Choroid plexus epithelial cell (primary cell): ENCODE data around the gene NFIX.
A peak's percentile ranks its signal among the peaks of the same experiment; 100 is the strongest.

Experiments
- DNase-seq: peaks from one replicate; pipeline ENCODE4 v3.0.0-alpha.2; 2010; ENCODE audit warnings: low read depth
- H3K4me3 ChIP-seq: 2 replicates; pipeline ENCODE4 v1.5.1; 2011; ENCODE audit warnings: low read depth, mild to moderate bottlenecking, control low read depth, low read length, moderate library complexity
- CTCF ChIP-seq: conservative IDR thresholded peaks from 2 replicates; pipeline ENCODE4 v1.5.1; 2011; ENCODE audit warnings: low read depth, mild to moderate bottlenecking, control low read depth, inconsistent platforms, low read length, moderate library complexity

The NFIX gene

DNA sequence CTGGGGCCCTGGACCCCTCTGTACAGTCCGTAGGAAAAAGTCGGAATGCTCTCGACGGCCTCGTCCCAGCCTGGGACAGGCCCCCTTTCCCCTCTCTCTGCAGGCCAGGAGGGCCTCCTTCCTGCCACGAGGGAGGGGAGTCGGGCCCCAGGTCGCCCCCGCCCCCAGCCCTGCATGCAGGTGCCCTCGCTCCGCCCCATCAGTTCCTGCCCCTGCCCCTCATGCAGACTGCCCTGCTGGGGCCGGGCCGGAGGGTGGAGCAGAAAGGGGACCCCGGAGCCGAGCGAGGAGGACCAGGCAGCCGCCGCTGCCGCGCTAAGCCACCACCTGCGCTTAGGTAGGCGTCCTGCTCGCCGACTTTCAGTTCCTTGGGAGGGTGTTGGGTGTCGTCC lies 100.1 kb downstream of the NFIX start:
- no peak for DNase-seq
- H3K4me3 ChIP-seq, result no peak overlapping the region

DNA sequence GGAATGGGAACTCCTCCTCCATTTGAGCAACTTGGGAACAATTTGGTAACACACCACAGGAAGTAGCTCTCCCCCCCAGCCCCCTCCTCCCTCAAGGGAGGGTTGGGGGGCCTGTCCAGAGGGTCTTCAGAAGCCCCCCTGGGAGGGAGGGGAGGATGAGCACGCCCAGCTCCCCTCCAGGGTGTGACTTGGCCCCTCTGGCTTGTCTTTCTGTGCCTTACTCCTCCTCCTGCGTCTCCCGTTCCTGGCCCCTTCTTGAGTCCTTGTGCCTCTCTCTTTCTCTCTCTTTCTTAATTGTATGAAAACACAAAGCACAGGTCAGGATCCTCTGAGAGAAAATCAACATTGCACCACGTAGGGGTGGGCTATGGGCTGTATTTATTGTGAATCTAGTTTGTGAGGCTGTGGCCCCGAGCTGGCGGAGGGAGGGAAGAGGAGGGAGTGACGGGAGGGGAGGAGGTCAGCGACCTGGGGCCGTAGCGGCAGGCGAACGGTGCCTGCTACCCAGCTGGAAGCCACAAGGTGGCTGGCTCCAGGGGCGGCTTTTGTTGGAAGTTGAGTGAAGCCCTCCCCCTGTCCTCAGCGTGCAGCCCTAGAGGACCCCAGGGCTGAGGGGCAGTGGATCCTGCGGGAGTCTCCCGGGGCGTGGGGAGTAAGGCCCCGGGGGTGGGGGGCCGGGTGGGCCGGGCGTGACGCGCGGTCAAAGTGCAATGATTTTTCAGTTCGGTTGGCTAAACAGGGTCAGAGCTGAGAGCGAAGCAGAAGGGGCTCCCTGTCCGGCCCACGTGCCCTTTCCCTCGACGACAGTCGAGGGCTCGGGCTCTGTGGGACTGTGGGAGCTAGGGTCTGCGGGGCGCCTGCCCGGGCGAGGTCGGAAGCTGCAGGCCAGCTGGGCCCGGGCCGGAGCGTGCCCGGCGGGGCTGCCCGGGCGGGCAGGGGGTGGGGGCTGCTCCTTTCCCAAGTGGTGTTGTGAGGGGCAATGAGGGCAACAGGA lies 101.0 kb downstream of the NFIX start:
- H3K4me3 ChIP-seq, result no peak overlapping the region
- DNase-seq, result no peak
- no peak for TF ChIP-seq CTCF

More for the DNA sequence above, 100.1 kb downstream of the NFIX start:
- no peak for TF ChIP-seq CTCF

GRCh38 chr19:13097033-13097462 lies 101.8 kb downstream of the NFIX start:
- H3K4me3 ChIP-seq, result no peak overlapping the region
- no peak for TF ChIP-seq CTCF
- no peak for DNase-seq

DNA sequence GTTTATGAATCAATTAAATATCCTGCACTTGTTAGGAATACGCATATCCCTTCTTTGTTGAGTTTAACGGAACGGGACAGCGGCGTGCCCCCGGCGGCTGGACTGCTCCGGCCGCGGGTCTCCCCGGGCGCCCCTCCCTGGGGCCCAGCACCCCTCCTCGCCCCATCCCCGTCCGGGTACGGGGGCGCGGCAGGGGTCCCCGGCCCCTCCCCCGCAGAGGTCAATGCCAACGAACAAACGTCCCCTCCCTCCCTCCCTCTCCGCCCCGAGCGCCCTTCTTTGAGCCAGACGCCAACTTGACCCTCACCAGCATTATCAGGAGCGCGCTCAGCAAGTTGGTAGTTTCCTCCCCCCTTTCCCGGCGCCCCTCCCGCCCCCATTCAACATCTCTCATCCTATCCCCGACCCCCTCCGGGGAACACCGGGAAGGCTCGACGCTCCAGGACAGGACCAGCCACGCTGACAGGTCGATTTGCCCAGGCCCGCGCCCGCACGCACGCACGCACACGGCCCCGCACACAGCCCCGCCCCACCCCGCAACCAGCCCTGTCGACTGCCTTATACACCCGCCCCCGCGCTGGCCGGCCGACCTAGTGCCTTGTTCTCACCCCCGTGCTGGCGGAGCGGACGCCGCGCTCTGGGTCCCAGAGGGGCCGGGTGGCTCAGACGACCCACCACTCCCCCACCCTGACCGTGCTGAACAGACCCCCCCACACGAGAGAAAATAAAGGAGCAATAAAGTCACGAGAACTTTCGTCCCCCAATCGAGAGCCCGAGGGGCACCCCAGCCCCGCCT lies 102.4 kb downstream of the NFIX start:
- H3K4me3 ChIP-seq, result no peak overlapping the region
- DNase-seq, result no peak
- no peak for TF ChIP-seq CTCF

- H3K4me3 ChIP-seq, result no peak overlapping the region
- no peak for TF ChIP-seq CTCF
- peak; percentile 46 for DNase-seq
Measured at GRCh38 chr19:13098277-13099072, 103.2 kb downstream of the NFIX start.
